OCI-LY1 (cell line): Measurements from ENCODE around the gene PEX10.

Experiments used
- H2AFZ ChIP-seq: fragments of 200-600 bp; sonication (generic), shearing (Covaris generic); 2 replicates; pipeline ENCODE4 v1.6.0; 2014; ENCODE audit warnings: antibody characterized with exemption, mild to moderate bottlenecking, low read length
- H3F3A ChIP-seq: fragments of 200-600 bp; sonication (generic), shearing (Covaris generic); 2 replicates; pipeline ENCODE4 v1.6.0; 2014; ENCODE audit warnings: mild to moderate bottlenecking, antibody characterized with exemption, low read length, moderate library complexity; ENCODE audit not compliant: insufficient read depth
- H3K27ac ChIP-seq: fragments of 200-600 bp; sonication (generic); 2 replicates; pipeline ENCODE4 v1.5.1; 2014; ENCODE audit warnings: low read length, mixed run types, mild to moderate bottlenecking, low read depth; ENCODE audit not compliant: poor library complexity, severe bottlenecking
- H3K27me3 ChIP-seq: fragments of 200-600 bp; sonication (generic); 2 replicates; pipeline ENCODE4 v1.6.0; 2014; ENCODE audit warnings: antibody characterized with exemption, mild to moderate bottlenecking, low read length, moderate library complexity; ENCODE audit not compliant: insufficient read depth
- H3K36me3 ChIP-seq: fragments of 200-600 bp; sonication (generic); 2 replicates; pipeline ENCODE4 v1.6.1; 2014; ENCODE audit warnings: mild to moderate bottlenecking, antibody characterized with exemption, low read length, moderate library complexity, mixed read lengths; ENCODE audit not compliant: insufficient read depth
- H3K4me1 ChIP-seq: fragments of 200-600 bp; sonication (generic); 2 replicates; pipeline ENCODE4 v1.5.1; 2014; ENCODE audit warnings: mild to moderate bottlenecking, low read length, moderate library complexity; ENCODE audit not compliant: insufficient read depth, severe bottlenecking
- H3K4me2 ChIP-seq: fragments of 200-600 bp; sonication (generic), shearing (Covaris generic); 2 replicates; pipeline ENCODE4 v1.6.1; 2014; ENCODE audit warnings: low read length
- H3K4me3 ChIP-seq: fragments of 200-600 bp; sonication (generic); 2 replicates; pipeline ENCODE4 v1.5.1; 2014; ENCODE audit warnings: low read length, low read depth, mild to moderate bottlenecking, mixed read lengths; ENCODE audit not compliant: poor library complexity, severe bottlenecking
- H3K79me2 ChIP-seq: fragments of 200-600 bp; shearing (Covaris generic); 2 replicates; pipeline ENCODE4 v1.6.1; 2016; ENCODE audit warnings: mixed run types, low read length, mixed read lengths; ENCODE audit not compliant: insufficient read depth
- H3K9ac ChIP-seq: fragments of 200-600 bp; sonication (generic), shearing (Covaris generic); 2 replicates; pipeline ENCODE4 v1.6.1; 2014; ENCODE audit warnings: mild to moderate bottlenecking, low read length, mixed read lengths
- H3K9me2 ChIP-seq: fragments of 200-600 bp; sonication (generic), shearing (Covaris generic); 2 replicates; pipeline ENCODE4 v1.6.1; 2014; ENCODE audit warnings: low read depth, mild to moderate bottlenecking, low read length, mixed read lengths
- H3K9me3 ChIP-seq: fragments of 200-600 bp; shearing (Covaris generic); 2 replicates; pipeline ENCODE4 v1.6.1; 2014; ENCODE audit warnings: low read length, mixed read lengths
- H4K20me1 ChIP-seq: fragments of 200-600 bp; sonication (generic), shearing (Covaris generic); 2 replicates; pipeline ENCODE4 v1.6.0; 2016; ENCODE audit warnings: mild to moderate bottlenecking, low read length; ENCODE audit not compliant: insufficient read depth
- EZH2 ChIP-seq: fragments of 200-600 bp; sonication (generic), shearing (Covaris generic); IDR thresholded peaks from 2 replicates; pipeline ENCODE4 v1.8.0; 2017; ENCODE audit warnings: borderline replicate concordance, mixed run types, mild to moderate bottlenecking, antibody characterized with exemption, low read length, moderate library complexity, mixed read lengths
- TF ChIP-seq, protein P1 (sequence below): fragments of 200-600 bp; sonication (generic), shearing (Covaris generic); IDR thresholded peaks from 2 replicates; pipeline ENCODE4 v1.5.1; 2017; ENCODE audit warnings: mild to moderate bottlenecking, antibody characterized with exemption, low read length, moderate library complexity, mixed read lengths

PEX10 gene

DNA sequence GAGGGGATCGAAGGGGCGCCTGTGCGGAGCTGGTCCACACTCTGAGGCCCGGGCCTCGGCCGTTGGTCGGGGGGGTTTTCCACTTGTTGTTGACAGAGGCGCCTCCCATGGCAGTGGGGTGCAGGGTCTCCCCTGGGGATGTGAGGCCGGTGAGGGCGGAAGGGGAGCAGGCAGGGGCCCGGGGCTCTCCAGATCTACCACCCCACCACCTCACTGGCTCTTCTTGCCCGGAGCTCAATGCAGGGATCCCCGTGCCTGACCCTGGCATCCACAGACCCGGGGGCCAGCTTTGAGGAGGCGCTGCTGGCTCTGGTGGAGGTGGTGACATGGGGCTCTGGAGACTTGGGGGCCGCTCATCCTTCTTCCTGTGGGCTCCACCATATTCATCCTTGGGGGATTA, 7.1 kb upstream of the PEX10 start:
- TF ChIP-seq EZH2, result no peak
- TF ChIP-seq, protein P1, sequence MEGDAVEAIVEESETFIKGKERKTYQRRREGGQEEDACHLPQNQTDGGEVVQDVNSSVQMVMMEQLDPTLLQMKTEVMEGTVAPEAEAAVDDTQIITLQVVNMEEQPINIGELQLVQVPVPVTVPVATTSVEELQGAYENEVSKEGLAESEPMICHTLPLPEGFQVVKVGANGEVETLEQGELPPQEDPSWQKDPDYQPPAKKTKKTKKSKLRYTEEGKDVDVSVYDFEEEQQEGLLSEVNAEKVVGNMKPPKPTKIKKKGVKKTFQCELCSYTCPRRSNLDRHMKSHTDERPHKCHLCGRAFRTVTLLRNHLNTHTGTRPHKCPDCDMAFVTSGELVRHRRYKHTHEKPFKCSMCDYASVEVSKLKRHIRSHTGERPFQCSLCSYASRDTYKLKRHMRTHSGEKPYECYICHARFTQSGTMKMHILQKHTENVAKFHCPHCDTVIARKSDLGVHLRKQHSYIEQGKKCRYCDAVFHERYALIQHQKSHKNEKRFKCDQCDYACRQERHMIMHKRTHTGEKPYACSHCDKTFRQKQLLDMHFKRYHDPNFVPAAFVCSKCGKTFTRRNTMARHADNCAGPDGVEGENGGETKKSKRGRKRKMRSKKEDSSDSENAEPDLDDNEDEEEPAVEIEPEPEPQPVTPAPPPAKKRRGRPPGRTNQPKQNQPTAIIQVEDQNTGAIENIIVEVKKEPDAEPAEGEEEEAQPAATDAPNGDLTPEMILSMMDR, result no peak
- Histone ChIP-seq H3K9me3 (no peaks in the 10 kb centered on the region; the same call in 1 of the 2 replicates), H3K9ac (no peak overlapping the region), H3K4me2 (no peak overlapping the region), H4K20me1 (no peaks in the 10 kb centered on the region), H2AFZ (no peak overlapping the region), H3K36me3 (no peaks in the 10 kb centered on the region; the same call in 1 of the 2 replicates), H3K4me1 (peaks cover 7% of the 10 kb centered on the region), H3K4me3 (no peak overlapping the region), H3K27me3 (peaks cover 4% of the 10 kb centered on the region; the same call in 1 of the 2 replicates), H3K27ac (no peak overlapping the region), H3F3A (no peaks in the 10 kb centered on the region), H3K9me2 (no peaks in the 10 kb centered on the region), H3K79me2 (no peaks in the 10 kb centered on the region)

DNA sequence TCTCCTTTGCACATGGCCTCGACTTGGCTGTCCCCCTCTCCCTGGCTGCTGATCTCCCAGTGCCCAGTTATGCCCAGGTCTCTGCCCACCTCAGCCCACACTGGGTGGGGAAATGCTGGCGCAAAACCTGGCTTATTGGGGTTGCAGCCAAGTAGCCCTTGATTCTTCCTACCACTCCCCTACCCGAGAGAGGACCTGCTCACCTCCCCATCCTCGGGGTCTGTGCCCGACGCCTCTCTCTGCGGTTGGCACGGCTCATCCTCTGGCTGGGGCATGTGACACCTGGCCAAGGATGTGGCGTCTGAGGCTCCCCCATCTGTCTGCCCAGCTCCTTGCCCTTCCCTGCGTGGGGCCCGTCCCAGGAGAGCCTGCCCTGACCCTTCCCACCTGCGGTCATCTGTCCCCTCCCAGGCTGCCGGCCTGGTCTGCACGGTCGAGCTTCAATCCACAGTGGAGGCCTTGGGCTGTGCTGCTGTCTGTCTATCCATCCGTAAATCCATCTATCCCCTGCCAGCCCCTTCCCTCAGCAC, 6.5 kb upstream of the PEX10 start:
- no peak for TF ChIP-seq EZH2
- TF ChIP-seq, protein P1, result no peak
- Histone ChIP-seq H3K4me3 (no peak overlapping the region), H3K27ac (no peak overlapping the region), H2AFZ (no peak overlapping the region), H4K20me1 (no peaks in the 10 kb centered on the region), H3K36me3 (no peaks in the 10 kb centered on the region; the same call in 1 of the 2 replicates), H3K4me1 (peaks cover 12% of the 10 kb centered on the region), H3K9me2 (no peaks in the 10 kb centered on the region), H3F3A (no peaks in the 10 kb centered on the region), H3K9ac (no peak overlapping the region), H3K9me3 (no peaks in the 10 kb centered on the region; the same call in 1 of the 2 replicates), H3K4me2 (no peak overlapping the region), H3K27me3 (peaks cover 4% of the 10 kb centered on the region; the same call in 1 of the 2 replicates), H3K79me2 (no peaks in the 10 kb centered on the region)

DNA sequence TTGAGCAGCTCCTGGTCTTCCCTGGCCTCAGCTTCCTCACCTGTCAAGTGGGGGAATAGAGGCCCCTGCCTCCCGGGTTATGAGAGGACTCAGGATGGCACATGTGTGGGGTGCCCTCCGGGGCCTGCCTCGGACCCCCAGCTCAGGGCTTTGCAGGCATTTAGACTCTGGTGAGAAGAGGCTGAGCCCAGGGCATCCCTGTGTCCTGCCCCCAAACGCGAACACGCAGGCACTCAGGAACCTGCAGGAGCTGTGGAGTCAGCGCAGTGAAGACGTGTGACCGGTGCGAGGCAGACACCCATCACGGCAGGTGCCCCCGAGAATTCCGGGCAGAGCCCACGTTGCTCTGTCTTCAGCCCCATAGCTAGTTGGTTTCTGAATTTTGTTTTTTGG, 5.5 kb upstream of the PEX10 start:
- Histone ChIP-seq H3F3A (no peaks in the 10 kb centered on the region), H3K27me3 (no peaks in the 10 kb centered on the region; the same call in 1 of the 2 replicates), H3K4me3 (no peak overlapping the region), H3K4me1 (peaks cover 22% of the 10 kb centered on the region), H3K36me3 (no peaks in the 10 kb centered on the region; the same call in 1 of the 2 replicates), H2AFZ (no peak overlapping the region), H3K27ac (no peak overlapping the region), H3K4me2 (no peak overlapping the region), H3K79me2 (no peaks in the 10 kb centered on the region), H3K9me3 (no peaks in the 10 kb centered on the region), H3K9me2 (no peaks in the 10 kb centered on the region), H4K20me1 (no peaks in the 10 kb centered on the region), H3K9ac (no peak overlapping the region)
- no peak for TF ChIP-seq EZH2
- TF ChIP-seq, protein P1, result no peak
